Measurements from ENCODE around the gene PPM1H. TPM values are rescaled to one million over a fixed set of nuclear protein-coding genes. Genes with fewer than 3 reads are reported as not detected.

Gene PPM1H
- total and polyA plus RNA-seq, 2 donors (not counting 1 experiment from before 2014, with no cell fraction given) = 0.01 TPM; not detected in 1

DNA sequence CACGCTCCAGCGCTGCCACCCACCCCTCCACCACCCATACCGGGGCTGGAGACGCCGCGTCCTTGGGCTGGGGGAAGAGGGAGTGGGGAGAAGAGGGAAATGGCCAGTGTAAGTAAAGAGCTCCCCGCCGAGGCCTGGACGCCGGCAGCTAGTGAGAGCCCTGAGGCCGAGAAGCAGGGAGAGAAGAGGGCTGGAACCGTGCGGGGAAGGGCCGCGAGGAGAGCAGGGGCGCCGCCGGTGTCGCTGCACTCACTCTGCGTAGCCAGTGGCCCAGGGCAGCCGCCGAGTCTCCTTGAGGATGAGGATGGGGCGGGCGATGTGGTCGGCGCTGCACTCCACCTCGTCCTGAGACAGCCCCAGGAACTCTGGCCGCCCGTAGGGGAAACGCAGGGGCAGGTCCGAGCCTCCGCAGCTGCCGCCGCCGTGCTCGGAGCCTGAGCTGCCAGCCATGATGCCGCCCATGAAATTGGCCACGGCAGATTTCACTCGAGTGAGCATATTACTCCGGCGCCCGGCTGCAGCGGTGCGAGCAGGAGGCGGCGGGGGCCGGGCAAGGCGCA, 631 bp downstream of the PPM1H start:
- TF ChIP-seq EZH2 (IDR thresholded peaks at IDR 0.05; ENCODE audit: borderline replicate concordance, insufficient read depth, low read depth, low read length, poor library complexity, severe bottlenecking) = no peak
- TF ChIP-seq, protein P1, sequence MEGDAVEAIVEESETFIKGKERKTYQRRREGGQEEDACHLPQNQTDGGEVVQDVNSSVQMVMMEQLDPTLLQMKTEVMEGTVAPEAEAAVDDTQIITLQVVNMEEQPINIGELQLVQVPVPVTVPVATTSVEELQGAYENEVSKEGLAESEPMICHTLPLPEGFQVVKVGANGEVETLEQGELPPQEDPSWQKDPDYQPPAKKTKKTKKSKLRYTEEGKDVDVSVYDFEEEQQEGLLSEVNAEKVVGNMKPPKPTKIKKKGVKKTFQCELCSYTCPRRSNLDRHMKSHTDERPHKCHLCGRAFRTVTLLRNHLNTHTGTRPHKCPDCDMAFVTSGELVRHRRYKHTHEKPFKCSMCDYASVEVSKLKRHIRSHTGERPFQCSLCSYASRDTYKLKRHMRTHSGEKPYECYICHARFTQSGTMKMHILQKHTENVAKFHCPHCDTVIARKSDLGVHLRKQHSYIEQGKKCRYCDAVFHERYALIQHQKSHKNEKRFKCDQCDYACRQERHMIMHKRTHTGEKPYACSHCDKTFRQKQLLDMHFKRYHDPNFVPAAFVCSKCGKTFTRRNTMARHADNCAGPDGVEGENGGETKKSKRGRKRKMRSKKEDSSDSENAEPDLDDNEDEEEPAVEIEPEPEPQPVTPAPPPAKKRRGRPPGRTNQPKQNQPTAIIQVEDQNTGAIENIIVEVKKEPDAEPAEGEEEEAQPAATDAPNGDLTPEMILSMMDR (IDR thresholded peaks at IDR 0.05) = no peak
- Histone ChIP-seq H3K4me1 (ENCODE audit: control insufficient read depth in 2 of 2, insufficient read depth in 2 of 2, low read length in 2 of 2) (peaks cover 19 to 21% of the 10 kb centered on the region in 2 donors), H3K27me3 (replicated peaks in 1 of 4; ENCODE audit: control extremely low read depth in 1 of 4, control insufficient read depth in 3 of 4, insufficient read depth in 4 of 4, low read length in 3 of 4) (peaks cover 0 to 43% (median 22%) of the 10 kb centered on the region in 4 experiments), H3K9ac (ENCODE audit: low read length) (peak overlapping the region; percentile 65), H3K27ac (ENCODE audit: low read length in 2 of 2) (no peak overlapping the region), H3K4me2 (replicated peaks; ENCODE audit: low read depth, low read length, poor library complexity, severe bottlenecking) (peak overlapping the region; percentile 86), H4K20me1 (ENCODE audit: control insufficient read depth, insufficient read depth, low read length, poor library complexity, severe bottlenecking) (no peaks in the 10 kb centered on the region), H3K9me3 (ENCODE audit: control extremely low read depth in 1 of 3, control insufficient read depth in 2 of 3, insufficient read depth in 1 of 3, low read length in 2 of 3) (peaks cover 0 to 9% (median 2%) of the 10 kb centered on the region in 3 donors), H2AFZ (ENCODE audit: insufficient read depth, low read depth, low read length, poor library complexity, severe bottlenecking) (peak overlapping the region; percentile 60), H3K79me2 (ENCODE audit: control insufficient read depth, insufficient read depth, low read length) (no peaks in the 10 kb centered on the region), H3K4me3 (ENCODE audit: control extremely low read depth in 1 of 5, extremely low read depth in 1 of 5, insufficient read depth in 1 of 5, low read depth in 2 of 5, low read length in 4 of 5) (peak overlapping the region; percentile 19 to 57 (median 41)), H3K36me3 (replicated peaks in 1 of 2; ENCODE audit: control extremely low read depth in 1 of 2, control insufficient read depth in 1 of 2, extremely low read depth in 1 of 2, insufficient read depth in 2 of 2, low read length in 1 of 2) (no peaks in the 10 kb centered on the region)
- ATAC-seq (ENCODE audit: low read depth) (no peak), DNase-seq (peak; percentile 19)
- Mint-ChIP-seq H3K9me3 (ENCODE audit: insufficient read depth) (no peaks in the 10 kb centered on the region), H3K27ac (no peak overlapping the region), H3K27me3 (peaks cover 28% of the 10 kb centered on the region), H3K4me1 (peaks cover 17% of the 10 kb centered on the region), H3K4me3 (peak overlapping the region; percentile 94)
- intact Hi-C loops (cut with micrococcal nuclease) = no loop called here
- under 1% methylated on average over 42 of the region's 48 CpGs for WGBS (ENCODE audit: insufficient coverage)
- CTCF ChIA-PET = no interaction called here
- POLR2A ChIA-PET = no interaction called here

DNA sequence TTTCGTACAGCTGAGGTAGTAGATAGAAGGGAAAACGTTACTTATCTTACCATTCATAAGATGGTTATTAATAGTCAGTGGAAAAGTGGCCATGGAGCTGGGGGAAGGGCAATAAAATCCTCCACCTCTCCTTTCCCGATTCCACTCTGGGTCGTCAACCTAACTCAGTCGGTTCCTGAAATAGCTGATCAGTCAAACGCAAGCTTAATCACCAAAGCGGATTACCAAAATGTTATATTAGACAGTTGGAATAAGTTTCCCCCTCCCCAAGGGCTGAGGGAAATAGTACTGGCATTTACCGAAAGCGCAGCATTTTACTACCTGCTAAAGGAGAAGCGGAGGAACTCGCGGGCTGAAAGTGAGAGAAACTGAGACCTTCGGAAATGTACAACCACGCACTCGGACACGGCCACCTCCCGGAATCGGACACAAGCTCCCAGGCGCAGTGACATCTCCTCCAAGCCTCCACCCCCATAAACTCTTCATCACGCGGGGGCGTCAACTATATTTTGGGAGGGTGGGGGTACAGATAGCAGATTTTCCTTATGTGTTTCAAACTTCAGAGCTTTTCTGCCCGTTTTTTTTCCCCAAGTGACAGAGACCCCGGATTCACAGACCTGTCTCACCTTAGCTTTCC, 1.2 kb downstream of the PPM1H start:
- peaks cover 19 to 21% of the 10 kb centered on the region in 2 donors for H3K4me1 ChIP-seq (ENCODE audit: control insufficient read depth in 2 of 2, insufficient read depth in 2 of 2, low read length in 2 of 2)
- H4K20me1 ChIP-seq (ENCODE audit: control insufficient read depth, insufficient read depth, low read length, poor library complexity, severe bottlenecking) = no peaks in the 10 kb centered on the region
- H3K4me3 ChIP-seq (ENCODE audit: control extremely low read depth in 1 of 5, extremely low read depth in 1 of 5, insufficient read depth in 1 of 5, low read depth in 2 of 5, low read length in 4 of 5) = peak overlapping the region; percentile 19 to 57 (median 41)
- Mint-ChIP-seq H3K9me3 (ENCODE audit: insufficient read depth) (no peaks in the 10 kb centered on the region), H3K27ac (no peak overlapping the region), H3K4me1 (peaks cover 17% of the 10 kb centered on the region), H3K27me3 (peaks cover 28% of the 10 kb centered on the region), H3K4me3 (peak overlapping the region; percentile 94)
- 2% methylated on average over 6 of the region's 24 CpGs for WGBS (ENCODE audit: insufficient coverage)
- CTCF ChIA-PET = no interaction called here
- TF ChIP-seq, protein P1 (IDR thresholded peaks at IDR 0.05) = no peak
- TF ChIP-seq EZH2 (IDR thresholded peaks at IDR 0.05; ENCODE audit: borderline replicate concordance, insufficient read depth, low read depth, low read length, poor library complexity, severe bottlenecking) = no peak
- peak overlapping the region; percentile 86 for H3K4me2 ChIP-seq (replicated peaks; ENCODE audit: low read depth, low read length, poor library complexity, severe bottlenecking)
- no peak overlapping the region for H3K27ac ChIP-seq (ENCODE audit: low read length in 2 of 2)
- peaks cover 0 to 43% (median 22%) of the 10 kb centered on the region in 4 experiments for H3K27me3 ChIP-seq (replicated peaks in 1 of 4; ENCODE audit: control extremely low read depth in 1 of 4, control insufficient read depth in 3 of 4, insufficient read depth in 4 of 4, low read length in 3 of 4)
- intact Hi-C loops (cut with micrococcal nuclease) = no loop called here
- H3K9me3 ChIP-seq (ENCODE audit: control extremely low read depth in 1 of 3, control insufficient read depth in 2 of 3, insufficient read depth in 1 of 3, low read length in 2 of 3) = peaks cover 0 to 9% (median 2%) of the 10 kb centered on the region in 3 donors
- ATAC-seq (ENCODE audit: low read depth) (no peak), DNase-seq (no peak)
- no peaks in the 10 kb centered on the region for H3K36me3 ChIP-seq (replicated peaks in 1 of 2; ENCODE audit: control extremely low read depth in 1 of 2, control insufficient read depth in 1 of 2, extremely low read depth in 1 of 2, insufficient read depth in 2 of 2, low read length in 1 of 2)
- POLR2A ChIA-PET = no interaction called here
- peak overlapping the region; percentile 65 for H3K9ac ChIP-seq (ENCODE audit: low read length)
- H3K79me2 ChIP-seq (ENCODE audit: control insufficient read depth, insufficient read depth, low read length) = no peaks in the 10 kb centered on the region
- peak overlapping the region; percentile 60 for H2AFZ ChIP-seq (ENCODE audit: insufficient read depth, low read depth, low read length, poor library complexity, severe bottlenecking)

Measured in B cell (primary cell).